ENCODE results near the gene ZNF727.

GRCh38 chr7:64087501-64087900, 42.3 kb downstream of the ZNF727 start:
- no peak for TF ChIP-seq CTCF (IDR thresholded peaks at IDR 0.05)
- no peak for TF ChIP-seq POLR2A (IDR thresholded peaks at IDR 0.05)

Measured in right lobe of liver (tissue), 4 donors.